T-helper 22 cell (primary cell): Measurements from ENCODE around the gene JSRP1.

ENCODE experiments used
- DNase-seq: peaks from one replicate; pipeline ENCODE4 v3.0.0-alpha.2; 2020; ENCODE audit warnings: low read depth

The JSRP1 gene

DNA sequence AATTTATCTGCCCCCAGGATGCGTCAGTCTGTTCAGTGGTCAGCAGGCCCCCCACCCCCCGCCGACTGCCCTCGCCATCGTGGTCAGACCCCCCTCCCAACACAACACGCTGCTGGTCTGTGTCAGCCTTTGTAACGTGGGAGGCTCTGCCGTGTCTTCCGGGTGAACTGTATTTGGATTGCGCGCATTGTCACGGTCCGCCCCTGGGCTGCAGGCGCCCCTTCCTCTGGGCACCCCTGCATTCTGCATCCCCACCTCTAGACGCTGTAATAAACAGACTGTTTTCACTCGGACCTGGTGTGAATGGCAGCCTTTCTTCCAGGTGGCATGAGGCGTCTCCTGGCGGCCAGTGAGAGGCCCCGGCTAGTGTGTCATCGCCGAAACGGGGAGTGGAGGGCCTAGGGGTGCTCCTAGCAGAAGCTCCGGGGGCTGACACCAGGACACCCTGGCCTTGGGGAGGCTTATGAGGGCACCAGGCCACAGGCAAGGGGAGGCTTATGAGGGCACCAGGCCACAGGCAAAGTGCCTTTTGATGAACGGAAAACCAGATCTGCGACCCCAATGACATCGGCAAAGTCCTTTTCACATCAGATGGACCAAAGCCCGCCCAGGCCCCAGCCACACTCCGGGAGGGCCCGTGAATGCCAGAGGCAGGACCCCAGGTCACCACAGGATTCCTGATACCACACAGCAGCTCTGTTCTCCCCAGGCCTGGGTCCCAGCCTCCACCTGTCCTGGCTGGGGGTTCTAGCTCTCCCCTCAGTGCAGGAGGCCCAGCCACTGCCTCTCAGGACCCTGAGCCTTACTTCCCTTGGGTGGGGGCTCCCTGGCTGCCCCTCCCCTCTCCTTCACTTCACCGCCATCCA is 23.7 kb downstream of the JSRP1 start:
- DNase-seq: no peak

DNA sequence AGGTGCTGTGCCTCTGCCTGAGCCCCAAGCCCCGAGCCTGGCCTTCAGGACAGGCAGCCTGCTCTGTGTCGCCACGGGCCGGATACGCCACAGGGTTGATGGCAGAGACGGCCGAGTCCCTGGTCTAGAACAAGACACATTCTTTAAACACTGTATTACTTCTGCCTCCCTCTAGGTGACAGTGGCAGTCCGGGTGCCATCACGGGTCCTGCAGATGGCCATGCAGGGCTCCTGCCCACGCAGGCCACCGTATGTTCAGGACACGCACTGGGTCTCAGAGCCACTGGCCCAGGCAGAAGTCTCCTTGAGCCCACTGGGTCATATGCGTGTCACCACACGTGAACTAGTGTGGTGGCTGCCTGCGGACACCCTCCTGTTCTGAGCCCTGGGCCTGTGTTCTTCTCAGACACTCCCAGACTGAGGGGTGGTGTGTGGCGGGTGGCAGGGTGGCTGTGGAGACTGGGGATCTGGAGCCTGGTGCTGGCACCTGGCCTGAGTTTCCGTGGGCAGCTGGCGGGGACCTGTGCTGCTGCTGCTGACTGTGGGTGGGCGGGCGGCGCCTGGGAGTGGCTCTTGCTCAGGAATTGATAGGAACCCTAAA is 24.5 kb downstream of the JSRP1 start:
- no peak for DNase-seq

DNA sequence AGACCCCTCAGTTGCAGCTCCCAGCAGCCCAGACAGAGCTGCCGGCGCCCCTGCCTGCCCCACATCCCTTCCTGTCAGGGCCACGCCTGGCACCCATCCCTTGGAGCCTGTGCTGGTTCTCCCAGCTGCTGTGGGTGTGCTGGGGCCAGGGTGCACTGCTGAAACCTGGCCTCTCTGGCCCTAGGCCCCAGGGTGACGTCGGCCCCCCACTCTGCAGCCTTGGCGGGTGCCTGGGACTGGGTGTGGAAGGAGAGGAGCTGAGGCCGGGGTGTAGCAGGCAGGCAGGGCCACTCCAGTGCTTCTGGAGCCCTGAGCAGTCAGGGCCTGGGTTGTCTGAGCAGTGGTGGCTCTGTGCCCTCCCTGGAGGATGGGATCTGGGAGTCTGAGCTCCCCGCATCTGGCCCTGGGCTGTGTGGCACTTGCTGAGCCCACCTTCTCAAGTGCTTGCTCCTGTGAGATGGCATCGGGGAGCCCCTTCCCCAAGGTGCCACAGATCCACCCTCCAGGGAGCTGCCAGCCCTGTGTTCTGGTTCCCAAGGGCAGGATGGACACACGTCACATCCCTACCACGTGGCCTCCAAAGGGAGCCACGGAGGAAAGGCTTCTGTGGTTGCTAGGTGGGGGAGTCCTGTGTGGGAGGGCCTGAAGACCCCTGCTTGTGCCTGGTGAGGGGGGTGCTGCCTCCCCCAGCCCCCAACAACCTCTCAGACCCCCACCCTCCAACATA is 25.2 kb downstream of the JSRP1 start:
- no peak for DNase-seq

DNA sequence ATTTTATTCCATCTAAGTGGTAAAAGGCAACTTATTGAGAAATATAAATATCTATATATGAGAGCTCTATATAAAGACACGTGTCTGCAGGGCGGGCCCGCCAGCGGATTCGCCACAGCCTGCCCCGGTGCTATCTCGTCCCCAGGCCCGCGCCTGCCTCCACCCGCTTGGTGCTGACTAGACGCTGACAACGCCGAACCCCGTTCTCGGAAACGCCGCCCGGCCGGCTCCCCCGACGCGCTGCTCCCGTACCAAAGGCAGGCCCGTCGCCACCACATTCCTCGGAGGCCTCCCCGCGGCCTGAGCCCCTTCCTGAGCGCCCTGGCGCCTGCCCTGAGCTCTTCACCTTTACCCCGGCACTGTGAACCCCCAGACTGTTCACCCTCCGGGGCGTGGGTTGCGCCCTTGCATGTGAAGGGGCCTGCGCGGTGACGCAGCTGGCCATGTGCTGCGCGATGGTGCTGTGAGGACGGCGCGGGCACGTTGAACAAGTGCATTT is 26.1 kb downstream of the JSRP1 start:
- DNase-seq: no peak

DNA sequence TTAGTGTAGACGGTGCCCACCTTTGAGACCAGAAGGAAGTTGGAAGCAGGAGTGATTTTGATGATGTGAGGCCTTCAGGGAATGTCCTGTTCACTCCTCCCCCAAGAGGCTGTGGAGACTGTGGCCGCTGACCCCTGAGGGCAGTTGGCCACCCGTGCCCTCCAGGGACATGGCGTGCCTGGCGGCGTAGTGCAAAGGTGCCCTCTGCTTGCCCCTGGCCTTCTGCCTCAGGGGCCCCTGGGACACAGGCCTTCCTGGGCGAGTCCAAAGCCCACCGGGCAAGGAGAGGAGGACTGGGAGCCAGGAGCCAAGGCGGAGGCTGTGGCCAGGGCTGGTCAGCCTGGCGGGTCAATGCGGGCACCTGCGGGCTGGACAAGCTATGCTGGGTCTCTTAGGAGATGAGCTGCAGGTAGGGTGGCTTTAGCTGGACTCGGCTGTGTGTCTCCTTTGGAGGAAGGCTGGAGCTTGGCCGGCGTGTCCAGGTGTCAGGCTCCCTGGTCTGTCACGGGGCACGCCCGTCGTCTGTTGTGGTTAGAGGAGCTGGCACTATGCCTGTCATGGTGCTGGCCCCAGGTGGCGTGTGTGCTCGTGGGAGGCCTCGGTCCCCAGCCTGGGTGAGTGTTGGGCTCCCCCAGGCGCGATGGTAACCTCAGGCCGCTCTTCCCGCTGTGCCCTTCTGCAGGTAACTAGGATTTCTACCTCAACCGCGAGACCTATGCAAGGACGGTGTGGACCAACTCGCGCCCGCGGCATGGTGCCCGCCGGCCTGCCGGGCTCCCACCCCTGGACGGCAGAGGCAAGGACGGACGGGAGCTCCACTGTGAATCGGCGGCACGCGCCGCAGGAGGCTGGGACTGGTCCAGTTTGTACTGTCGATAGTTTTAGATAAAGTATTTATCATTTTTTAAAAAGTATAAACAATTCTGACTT is 26.8 kb downstream of the JSRP1 start:
- DNase-seq: no peak

DNA sequence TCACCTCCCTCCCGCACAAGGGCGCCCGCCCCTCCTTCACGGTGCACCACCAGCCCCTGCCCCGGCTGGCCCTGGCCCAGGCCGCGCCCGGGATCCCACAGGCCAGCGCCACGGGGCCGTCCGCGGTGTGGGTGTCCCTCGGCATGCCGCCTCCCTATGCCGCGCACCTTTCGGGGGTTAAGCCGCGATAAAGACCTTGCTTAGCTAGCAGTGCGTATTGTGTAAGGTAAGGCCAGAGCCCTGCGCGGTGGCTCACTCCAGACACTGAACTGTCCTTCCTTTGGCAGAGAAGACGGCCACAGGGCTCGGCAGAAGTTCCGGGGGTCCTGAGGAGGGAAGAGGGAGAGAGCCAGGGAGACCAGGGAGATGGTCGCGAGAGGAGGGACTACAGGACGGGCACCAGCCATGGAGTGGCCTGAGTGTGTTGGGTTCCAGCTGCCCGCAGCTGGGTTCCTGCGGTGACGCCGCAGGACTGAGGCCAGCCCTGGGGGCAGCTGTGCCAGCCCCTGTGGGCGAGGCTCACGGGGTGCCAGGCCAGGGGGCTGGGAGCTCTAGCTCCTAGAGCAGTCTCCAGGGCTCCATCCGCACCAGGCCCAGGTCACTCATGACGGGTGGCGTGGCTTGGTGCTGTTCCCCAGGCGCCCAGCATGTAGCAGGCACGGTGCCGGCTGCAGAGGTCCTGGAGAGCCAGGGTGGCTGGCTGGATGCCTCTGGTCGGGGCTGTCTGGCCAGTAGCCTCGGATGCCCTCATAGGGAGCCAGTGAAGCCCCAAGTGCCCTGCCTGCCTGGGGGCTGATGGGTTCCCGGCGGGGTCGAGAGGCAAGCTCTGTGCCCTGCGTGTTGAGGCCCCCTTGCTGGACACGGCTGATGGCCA is 27.8 kb downstream of the JSRP1 start:
- no peak for DNase-seq

DNA sequence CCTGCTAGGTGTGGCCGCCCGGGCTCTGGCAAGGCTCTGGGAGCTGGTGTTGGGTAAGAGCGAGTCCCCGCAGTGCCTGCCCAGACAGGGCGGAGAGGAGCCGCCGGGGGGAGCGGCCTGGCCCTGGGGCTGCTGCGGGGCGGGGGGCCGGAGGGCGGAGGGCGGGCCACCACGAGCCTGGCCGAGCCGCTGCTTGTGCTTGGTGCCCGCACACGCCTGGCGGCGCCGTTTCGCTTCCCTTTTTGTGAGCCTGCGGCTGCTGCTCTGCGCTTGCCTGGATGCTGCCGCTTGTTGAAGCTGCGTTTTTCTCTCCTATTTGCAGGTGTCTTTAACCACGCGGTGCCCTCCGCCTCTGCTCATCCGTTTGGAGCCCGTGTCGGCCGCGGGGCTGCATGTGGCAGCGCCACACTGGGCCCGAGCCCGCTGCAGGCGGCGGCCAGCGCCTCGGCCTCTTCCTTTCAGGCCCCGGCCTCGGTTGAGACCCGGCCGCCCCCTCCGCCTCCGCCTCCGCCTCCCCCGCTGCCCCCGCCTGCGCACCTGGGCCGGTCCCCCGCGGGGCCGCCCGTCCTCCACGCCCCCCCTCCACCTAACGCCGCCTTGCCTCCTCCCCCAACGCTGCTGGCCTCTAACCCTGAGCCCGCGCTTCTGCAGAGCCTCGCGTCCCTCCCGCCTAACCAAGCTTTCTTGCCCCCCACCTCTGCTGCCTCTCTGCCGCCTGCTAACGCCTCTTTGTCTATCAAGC is 28.6 kb downstream of the JSRP1 start:
- DNase-seq: no peak

DNA sequence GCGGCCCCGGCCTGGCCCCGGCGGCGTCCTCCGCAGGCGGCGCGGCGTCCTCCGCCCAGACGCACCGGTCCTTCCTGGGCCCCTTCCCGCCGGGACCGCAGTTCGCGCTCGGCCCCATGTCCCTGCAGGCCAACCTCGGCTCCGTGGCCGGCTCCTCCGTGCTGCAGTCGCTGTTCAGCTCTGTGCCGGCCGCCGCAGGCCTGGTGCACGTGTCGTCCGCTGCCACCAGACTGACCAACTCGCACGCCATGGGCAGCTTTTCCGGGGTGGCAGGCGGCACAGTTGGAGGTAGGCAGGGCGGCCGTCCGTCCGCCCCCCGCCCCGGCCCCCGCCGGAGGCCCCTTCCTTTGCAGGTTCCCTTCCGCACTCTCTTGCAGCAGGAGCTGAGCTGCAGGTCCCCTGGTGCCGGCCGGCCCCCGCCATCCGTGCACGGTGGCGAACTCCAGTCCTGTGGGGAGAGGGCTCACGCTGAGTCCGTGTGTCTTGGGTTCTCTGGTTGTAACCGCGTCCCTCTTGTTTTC is 29.3 kb downstream of the JSRP1 start:
- DNase-seq: no peak

DNA sequence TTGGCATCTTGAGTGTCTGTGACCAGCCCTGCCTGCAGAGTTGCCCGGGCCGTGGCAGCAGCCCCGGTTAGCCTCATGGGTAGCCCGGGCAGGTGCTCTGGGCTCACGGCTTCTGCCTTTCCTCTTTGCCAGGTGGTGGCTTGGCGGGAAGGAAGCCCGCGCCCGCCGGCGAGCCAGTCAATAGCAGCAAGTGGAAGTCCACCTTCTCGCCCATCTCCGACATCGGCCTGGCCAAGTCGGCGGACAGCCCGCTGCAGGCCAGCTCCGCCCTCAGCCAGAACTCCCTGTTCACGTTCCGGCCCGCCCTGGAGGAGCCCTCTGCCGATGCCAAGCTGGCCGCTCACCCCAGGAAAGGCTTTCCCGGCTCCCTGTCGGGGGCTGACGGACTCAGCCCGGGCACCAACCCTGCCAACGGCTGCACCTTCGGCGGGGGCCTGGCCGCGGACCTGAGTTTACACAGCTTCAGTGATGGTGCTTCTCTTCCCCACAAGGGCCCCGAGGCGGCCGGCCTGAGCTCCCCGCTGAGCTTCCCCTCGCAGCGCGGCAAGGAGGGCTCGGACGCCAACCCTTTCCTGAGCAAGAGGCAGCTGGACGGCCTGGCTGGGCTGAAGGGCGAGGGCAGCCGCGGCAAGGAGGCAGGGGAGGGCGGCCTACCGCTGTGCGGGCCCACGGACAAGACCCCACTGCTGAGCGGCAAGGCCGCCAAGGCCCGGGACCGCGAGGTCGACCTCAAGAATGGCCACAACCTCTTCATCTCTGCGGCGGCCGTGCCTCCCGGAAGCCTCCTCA is 30.0 kb downstream of the JSRP1 start:
- DNase-seq: no peak

DNA sequence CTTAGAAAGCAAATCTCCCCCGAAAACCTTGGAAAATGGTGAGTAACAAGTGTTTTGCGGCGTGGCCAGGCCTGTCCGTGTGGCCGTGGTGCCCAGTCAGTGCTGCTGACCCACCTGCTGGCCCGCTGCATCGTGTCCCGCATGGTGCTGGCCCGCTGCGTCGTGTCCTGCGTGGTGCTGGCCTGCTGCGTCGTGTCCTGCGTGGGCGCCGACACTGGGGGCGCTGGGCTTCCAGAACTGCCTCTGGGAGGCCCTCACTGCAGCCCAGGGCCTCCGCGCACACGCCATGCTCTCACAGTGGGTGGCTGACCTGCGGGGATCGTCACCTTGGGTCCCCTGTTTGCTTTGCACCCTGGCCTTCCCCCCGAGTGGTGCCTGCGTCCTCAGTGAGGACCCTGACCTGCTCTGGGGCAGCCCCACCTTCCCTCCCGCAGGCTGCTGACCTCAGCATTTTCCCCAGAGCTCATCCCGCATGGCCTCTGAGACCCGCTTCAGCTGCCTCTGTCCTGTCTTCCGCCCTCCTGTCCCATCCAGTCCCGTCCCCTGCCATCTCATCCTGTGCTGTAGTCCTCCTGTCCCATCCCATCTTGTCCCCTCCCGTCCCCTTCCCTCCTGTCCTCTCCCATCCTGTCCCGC is 30.7 kb downstream of the JSRP1 start:
- DNase-seq: no peak

DNA sequence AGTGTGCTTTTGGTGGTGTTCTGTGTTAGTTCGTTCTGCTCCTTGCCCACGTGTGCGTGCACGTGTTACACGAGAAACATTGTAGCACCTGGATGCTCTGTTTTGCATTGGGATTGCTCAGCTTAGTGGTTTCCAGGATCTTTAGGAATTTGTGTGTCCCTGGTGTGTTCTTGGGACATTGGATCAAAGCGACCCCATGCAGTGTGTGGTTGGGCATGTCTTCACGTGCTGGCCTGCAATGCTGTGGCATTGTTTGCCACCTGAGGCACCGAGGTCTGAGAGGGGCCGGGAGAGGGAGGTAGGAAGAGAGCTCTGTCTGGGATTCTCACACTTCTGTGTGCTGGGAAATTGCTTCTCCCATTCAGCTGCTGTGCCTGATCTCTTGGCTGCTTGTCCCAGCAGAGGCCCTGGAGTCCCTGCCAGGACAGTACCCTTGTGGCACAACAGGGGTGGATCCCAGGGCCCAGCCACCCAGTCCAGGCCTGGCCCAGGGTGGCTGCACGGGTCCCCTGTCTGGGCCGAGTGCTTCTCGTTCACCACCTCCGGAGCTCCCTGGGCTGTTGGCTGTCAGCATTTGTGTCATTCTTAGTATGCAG is 31.4 kb downstream of the JSRP1 start:
- DNase-seq: no peak

DNA sequence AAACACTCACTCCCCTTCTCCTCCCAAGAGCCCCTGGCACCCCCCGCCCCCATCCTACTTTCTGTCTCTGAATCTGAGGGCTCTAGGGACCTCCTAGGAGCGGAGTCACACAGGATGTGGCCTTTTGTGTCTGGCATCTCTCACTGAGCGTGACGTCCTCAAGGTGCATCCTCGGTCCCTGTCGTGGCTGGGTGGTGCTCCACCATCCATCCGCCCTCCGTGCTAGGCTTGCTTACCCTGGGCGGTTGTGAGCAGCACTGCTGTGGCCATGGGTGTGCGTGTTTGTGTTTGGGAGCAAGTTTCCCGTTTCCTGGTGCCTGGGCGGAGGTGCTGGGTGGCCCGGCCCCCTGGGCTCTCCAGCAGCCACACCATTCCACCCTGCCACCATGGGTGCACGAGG is 32.3 kb downstream of the JSRP1 start:
- no peak for DNase-seq

DNA sequence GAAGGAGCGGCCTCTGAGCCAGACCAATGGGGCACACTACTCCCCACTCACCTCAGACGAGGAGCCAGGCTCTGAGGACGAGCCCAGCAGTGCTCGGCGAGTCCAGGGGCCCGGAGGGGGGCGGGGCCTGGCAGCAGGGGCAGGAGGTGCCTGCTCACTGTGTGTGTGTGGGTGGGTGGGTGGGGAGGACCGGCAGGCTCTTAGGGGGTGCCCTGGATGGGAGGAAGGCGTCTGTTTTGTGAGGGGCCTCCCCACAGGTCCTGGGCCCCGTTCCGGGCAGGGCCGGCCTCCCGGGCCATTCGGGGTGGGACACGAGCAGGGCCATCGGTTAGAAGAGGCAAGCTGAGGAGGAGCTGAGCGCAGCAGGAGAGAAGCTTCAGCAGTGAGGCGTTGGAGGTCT is 32.8 kb downstream of the JSRP1 start:
- DNase-seq: no peak

DNA sequence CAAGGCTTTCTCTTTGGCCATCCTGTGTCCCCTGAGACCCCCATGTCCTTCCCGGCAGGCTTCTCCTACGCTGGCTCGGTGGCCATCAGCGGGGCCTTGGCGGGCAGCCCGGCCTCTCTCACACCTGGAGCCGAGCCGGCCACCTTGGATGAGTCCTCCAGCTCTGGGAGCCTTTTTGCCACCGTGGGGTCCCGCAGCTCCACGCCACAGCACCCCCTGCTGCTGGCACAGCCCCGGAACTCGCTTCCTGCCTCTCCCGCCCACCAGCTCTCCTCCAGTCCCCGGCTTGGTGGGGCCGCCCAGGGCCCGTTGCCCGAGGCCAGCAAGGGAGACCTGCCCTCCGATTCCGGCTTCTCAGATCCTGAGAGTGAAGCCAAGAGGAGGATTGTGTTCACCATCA is 34.3 kb downstream of the JSRP1 start:
- DNase-seq: no peak

DNA sequence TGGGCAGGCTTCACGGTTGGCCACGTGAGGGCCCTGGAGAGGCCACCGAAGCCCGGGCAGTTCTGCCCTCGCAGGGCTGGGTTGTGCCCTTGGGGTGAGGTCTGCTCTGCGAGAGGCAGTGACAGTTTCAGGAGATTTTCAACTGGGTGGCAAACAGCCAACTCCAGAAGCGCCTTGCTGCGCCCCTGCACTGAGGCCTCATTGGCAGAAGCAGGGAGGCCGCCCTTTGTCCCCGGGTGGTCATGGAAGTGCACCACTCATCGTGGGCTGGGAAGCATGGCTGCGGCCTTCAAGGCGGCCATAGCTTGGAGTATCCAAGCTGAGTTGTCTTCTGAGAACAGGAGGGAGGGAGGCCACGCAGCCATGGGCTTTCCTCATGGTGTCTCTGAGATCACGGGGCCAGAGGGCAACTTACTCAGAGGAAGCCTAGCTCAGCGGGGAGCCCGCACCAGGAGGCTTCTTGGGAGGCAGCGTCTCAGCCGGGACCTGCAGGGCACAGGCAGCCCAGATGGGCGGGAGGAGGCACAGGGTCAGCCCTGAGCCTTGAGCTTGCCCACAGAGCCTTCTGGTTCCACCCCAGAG is 34.9 kb downstream of the JSRP1 start:
- no peak for DNase-seq

DNA sequence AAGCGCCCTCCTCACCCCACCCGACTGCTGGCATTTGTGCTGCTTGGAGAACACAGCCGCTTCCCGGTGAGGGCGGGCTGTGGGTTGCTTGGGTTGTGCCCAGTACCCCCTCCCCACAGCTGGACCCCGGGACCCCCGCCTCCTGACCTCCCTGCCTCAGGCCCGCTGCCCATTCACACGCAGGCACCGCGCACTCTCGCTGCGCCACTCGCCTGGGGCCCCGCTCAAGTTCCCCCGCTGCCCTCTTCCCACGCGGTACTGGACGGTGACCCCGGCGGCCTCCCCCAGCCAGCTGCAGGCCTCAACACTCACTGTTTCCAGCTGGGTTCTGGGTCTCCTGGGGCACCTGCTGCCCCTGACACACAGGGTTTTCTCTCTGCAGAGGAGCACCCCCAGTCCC is 36.5 kb downstream of the JSRP1 start:
- DNase-seq: no peak

DNA sequence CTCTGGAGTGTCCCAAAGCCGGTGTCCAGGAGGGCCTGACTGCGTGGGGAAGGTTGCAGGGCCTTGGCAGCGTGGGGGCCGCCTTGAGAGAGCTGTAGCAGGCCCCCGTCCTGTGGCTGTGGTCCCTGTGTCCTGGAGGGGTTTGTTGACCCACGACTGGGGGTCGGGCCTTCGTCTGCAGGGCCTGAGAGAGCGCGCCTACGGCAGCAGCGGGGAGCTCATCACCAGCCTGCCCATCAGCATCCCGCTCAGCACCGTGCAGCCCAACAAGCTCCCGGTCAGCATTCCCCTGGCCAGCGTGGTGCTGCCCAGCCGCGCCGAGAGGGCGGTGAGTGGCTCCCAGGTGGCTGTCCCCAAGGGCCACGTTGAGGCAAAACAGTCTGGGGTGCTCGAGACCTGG is 38.6 kb downstream of the JSRP1 start:
- no peak for DNase-seq
